ENCODE measurements around the gene HGD.

DNA sequence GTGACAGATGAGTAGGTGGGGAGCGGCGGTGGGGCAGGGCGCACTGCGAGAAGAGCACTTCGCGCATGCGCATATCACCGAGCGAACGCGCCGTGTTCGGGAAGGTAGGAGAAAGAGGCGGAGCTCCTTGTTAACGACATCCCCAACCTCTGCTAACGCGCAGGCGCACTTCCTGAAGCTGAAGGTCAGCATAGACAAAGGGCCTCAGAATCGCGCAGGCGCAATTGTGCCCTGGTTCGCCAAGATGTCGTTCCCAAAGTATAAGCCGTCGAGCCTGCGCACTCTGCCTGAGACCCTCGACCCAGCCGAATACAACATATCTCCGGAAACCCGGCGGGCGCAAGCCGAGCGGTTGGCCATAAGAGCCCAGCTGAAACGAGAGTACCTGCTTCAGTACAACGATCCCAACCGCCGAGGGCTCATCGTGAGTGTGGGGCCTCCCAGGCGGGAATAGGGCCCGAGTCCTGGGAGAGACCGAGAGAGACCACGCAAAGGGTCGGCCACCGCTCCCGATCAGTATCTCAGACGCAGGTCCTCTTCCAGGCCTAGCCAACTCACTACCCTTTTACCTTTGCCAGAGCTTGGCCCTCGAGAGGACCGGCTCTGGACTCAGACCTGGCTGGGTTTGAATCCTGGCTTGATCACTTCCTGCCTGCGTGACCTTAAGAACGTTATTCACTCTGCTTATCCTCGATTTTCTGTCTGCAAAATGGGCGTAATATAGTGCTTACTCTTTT lies 85.8 kb downstream of the HGD start, which contains the start of gene NDUFB4:
- TF ChIP-seq, protein P1, sequence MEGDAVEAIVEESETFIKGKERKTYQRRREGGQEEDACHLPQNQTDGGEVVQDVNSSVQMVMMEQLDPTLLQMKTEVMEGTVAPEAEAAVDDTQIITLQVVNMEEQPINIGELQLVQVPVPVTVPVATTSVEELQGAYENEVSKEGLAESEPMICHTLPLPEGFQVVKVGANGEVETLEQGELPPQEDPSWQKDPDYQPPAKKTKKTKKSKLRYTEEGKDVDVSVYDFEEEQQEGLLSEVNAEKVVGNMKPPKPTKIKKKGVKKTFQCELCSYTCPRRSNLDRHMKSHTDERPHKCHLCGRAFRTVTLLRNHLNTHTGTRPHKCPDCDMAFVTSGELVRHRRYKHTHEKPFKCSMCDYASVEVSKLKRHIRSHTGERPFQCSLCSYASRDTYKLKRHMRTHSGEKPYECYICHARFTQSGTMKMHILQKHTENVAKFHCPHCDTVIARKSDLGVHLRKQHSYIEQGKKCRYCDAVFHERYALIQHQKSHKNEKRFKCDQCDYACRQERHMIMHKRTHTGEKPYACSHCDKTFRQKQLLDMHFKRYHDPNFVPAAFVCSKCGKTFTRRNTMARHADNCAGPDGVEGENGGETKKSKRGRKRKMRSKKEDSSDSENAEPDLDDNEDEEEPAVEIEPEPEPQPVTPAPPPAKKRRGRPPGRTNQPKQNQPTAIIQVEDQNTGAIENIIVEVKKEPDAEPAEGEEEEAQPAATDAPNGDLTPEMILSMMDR (conservative IDR thresholded peaks at IDR 0.05; ENCODE audit: low read length): no peak
- no peak for TF ChIP-seq EZH2phosphoT487 (IDR thresholded peaks at IDR 0.05; ENCODE audit: borderline replicate concordance, low read depth, low read length)
